ENCODE data around the gene COL5A2.

COL5A2 gene

DNA sequence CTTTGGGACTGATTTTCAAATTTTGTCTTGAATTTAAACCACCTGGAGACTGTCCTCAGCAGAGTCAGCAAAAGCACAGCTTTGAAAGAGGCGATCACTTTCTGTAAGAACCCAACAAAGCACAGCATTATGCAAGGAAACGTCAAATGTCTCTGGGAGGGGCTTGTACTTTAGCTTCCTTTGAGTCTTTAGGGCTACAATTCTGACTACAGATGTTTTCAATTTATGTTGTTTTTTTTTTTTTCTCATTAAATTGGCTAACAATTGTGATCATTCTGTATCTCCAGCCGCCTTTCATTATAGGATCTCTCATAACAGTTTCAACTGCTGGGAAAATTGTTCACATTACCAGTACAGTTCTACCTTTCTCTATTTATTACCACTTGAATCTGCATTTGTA is 157.1 kb downstream of the COL5A2 start:
- H3K27ac ChIP-seq, result no peak overlapping the region
- TF ChIP-seq ZFX (IDR thresholded peaks at IDR 0.05) (no peak), CTCF (conservative IDR thresholded peaks at IDR 0.05) (no peak)

DNA sequence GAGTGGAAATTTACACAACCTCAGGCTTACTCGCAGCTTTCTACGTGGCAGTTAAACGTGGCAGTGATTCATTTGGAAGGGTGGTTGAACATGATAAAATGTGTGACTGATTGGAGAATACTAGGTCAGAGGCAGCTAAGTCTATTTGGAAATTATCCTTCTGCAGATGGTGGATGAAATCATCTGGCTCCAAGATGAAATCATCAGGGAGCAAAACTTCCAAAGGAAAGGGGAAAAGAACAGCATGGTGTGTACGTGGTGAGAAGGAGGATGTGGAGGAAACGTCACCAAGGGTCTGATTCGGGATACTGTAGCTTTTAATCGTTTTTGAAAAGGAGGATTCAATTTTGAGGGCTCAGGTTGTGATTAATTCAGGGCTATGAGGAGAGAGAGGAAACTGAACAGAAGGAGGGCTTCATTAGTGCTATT is 157.5 kb downstream of the COL5A2 start:
- no peak overlapping the region for H3K27ac ChIP-seq
- TF ChIP-seq ZFX (IDR thresholded peaks at IDR 0.05) (no peak), CTCF (conservative IDR thresholded peaks at IDR 0.05) (no peak)

- TF ChIP-seq CTCF (conservative IDR thresholded peaks at IDR 0.05), result no peak
- no peak for TF ChIP-seq ZFX (IDR thresholded peaks at IDR 0.05)
These were observed 159.4 kb downstream of the COL5A2 start for GRCh38 chr2:189020179-189020578.

GRCh38 chr2:189018631-189019030 is 160.9 kb downstream of the COL5A2 start:
- no peak overlapping the region for H3K27ac ChIP-seq
- TF ChIP-seq ZFX (IDR thresholded peaks at IDR 0.05), result no peak
- TF ChIP-seq CTCF (conservative IDR thresholded peaks at IDR 0.05), result no peak

More at GRCh38 chr2:189020179-189020578, 159.4 kb downstream of the COL5A2 start:
- H3K27ac ChIP-seq, result no peak overlapping the region

DNA sequence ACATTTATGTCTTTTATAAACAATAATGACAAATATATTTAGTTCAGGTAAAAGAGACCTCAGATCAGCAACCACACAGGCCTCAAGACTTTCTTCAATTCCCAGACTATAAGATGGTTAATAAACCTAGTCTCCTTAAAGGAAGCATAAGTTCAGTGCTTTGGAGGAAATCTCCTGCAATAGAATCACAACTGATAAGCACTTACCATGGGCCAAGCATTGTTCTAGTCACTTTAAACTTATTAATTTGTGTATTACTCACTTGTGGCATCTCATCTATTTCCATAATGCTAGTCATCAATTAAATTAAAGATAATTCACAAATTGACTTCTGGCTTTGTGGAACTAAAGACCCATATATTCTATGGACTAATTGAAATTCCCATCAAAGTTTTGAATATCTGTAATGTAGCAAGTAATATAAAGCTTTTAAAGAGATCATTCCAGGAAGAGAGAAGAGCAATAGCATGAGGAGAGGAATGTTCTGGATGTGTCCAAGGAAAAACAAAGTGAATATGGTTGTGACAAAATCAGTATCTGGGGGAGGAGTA is 163.2 kb downstream of the COL5A2 start:
- TF ChIP-seq CTCF (conservative IDR thresholded peaks at IDR 0.05) (no peak), ZFX (IDR thresholded peaks at IDR 0.05) (no peak)
- no peak overlapping the region for H3K27ac ChIP-seq

- TF ChIP-seq ZFX (IDR thresholded peaks at IDR 0.05) (no peak), CTCF (conservative IDR thresholded peaks at IDR 0.05) (no peak)
- H3K27ac ChIP-seq, result no peak overlapping the region
These were observed 164.2 kb downstream of the COL5A2 start for GRCh38 chr2:189015359-189015758.

GRCh38 chr2:189014449-189015138 is 165.0 kb downstream of the COL5A2 start:
- no peak overlapping the region for H3K27ac ChIP-seq
- TF ChIP-seq CTCF (conservative IDR thresholded peaks at IDR 0.05) (no peak), ZFX (IDR thresholded peaks at IDR 0.05) (no peak)
